AG04450 (cell line): ENCODE data around the gene CDV3. TPM values are rescaled to one million over a fixed set of nuclear protein-coding genes. Genes with fewer than 3 reads are reported as not detected.
"Not testable (repeated sequence)": the region's sequence is repeated elsewhere in the genome, so short reads cannot be mapped to it uniquely, and the experiment has no call there.

ENCODE experiments used
- CTCF ChIA-PET: fragments of 300-600, 350-600 bp; formaldehyde crosslinking; extraction: SDS; loops from one replicate; lab custom pipeline; 2022; ENCODE audit warnings: antibody characterized with exemption, inconsistent platforms; lab: Charles Lee
- POLR2A ChIA-PET: fragments of 350-600 bp; formaldehyde crosslinking; extraction: SDS; loops from one replicate; lab custom pipeline; 2021; ENCODE audit warnings: antibody characterized with exemption, inconsistent platforms; lab: Yijun Ruan, JAX
- DNase-seq: peaks from one replicate; pipeline ENCODE4 v3.0.0-alpha.2; 2011; ENCODE audit warnings: low read depth, low spot score
- H3K27ac ChIP-seq: one replicate; pipeline ENCODE4 v1.5.1; 2012; ENCODE audit warnings: low read depth, low read length, control low read depth
- H3K27me3 ChIP-seq: one replicate; pipeline ENCODE4 v1.6.0; 2012; ENCODE audit warnings: low read length; ENCODE audit not compliant: control insufficient read depth, insufficient read depth
- H3K4me3 ChIP-seq: 2 replicates; pipeline ENCODE4 v1.5.1; 2011; ENCODE audit warnings: mild to moderate bottlenecking, low read depth, low read length, control low read depth
- H3K9me3 ChIP-seq: 2 replicates; pipeline ENCODE4 v1.5.1; 2012; ENCODE audit warnings: low read length; ENCODE audit not compliant: control insufficient read depth, insufficient read depth
- CTCF ChIP-seq: IDR thresholded peaks from 2 replicates; pipeline ENCODE4 v1.5.1; 2011; ENCODE audit warnings: low read depth, low read length, control low read depth, inconsistent platforms
- polyA plus RNA-seq: library from polyadenylated mRNA; depleted of rRNA; stranded (reverse); fragments of >200 nt; gene quantifications from 2 replicates; pipeline ENCODE4 v1.2.3, GENCODE V29; 2011

CDV3 gene
- polyA plus RNA-seq, 1 experiment: 164 TPM

- ChIA-PET CTCF (interaction anchor here (0.7 kb wide), 1 partner anchor 671 kb away, joined by 3 read pairs; no protein-coding TSS in a partner anchor), POLR2A (no interaction called here)
- H3K27me3 ChIP-seq: no peaks in the 10 kb centered on the region
- H3K4me3 ChIP-seq: no peak overlapping the region
- H3K27ac ChIP-seq: no peak overlapping the region
- TF ChIP-seq CTCF: no peak
- no peak for DNase-seq
- peaks cover 4% of the 10 kb centered on the region for H3K9me3 ChIP-seq
Measured at GRCh38 chr3:133540896-133541674, 32.4 kb upstream of the CDV3 start.

DNA sequence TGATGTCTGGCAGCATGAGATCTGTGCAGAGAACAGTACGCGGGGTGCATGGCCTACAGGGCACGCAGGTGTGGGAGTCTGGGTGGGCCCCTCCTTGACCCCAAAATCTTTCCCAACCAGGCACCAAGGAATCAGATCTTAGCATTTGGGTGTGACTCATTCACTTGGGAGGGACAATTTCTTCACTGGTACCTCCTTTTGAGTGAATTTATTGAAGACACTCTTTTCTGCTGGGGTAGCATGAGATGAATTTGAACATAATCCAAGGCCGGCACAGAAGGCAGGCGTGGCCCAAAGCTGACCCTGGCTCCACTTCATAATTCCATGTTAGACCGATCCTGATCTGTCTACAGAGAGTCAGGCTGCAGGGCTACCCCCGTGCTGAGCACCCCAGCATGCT is 30.6 kb upstream of the CDV3 start:
- TF ChIP-seq CTCF: no peak
- ChIA-PET CTCF (no interaction called here), POLR2A (no interaction called here)
- H3K27me3 ChIP-seq: no peaks in the 10 kb centered on the region
- peaks cover 11% of the 10 kb centered on the region for H3K9me3 ChIP-seq
- H3K4me3 ChIP-seq: no peak overlapping the region
- DNase-seq: no peak
- no peak overlapping the region for H3K27ac ChIP-seq

DNA sequence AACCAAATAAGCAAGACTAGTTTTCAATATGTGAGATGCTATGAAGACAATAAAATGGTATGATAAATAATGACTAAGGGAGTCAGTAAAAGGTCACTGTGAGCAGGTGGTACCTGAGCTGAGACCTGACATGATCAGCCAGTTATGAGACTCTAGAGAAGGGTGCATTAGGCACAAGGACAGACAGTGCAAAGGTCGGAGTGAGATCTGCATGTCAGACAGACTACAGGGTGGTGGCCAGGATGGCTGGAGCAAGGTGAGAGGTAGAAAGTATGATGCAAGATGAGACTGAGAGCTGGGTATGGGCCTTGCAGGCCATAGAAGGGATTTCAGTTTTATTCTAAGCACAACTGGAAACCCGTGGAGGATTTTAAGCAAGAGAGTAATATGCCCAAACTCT is 28.5 kb upstream of the CDV3 start:
- H3K27me3 ChIP-seq, H3K9me3 ChIP-seq, CTCF ChIA-PET, H3K4me3 ChIP-seq, DNase-seq, H3K27ac ChIP-seq, POLR2A ChIA-PET: not testable (repeated sequence)

DNA sequence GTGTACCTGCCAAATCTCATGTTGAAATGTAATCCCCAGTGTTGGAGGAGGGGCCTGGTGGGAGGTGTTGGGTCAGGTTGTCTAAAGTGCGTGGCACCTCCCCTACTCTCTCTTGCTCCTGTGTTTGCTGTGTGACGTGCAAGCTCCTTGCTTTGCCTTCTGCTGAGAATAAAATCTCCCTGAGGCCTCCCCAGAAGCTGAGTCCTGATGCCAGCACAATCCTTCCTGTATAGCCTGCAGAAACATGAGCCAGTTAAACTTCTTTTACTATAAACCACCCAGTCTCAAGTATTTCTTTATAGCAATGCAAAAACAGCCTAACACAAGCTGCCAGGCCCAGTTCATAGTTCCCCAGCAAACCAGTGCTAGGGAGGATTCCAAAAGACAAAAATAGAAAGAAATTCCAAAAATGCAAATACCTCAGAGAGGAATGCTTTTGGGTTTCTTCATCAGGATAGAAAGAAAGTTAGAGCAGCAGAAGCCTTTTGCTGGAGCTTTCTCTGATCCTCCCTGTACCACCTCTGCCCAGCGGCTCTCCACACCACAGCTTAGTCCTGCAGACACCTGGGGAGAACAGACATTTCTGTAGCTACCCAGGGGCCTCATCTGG is 25.9 kb upstream of the CDV3 start:
- Histone ChIP-seq H3K27me3 (no peaks in the 10 kb centered on the region), H3K27ac (peak overlapping the region; percentile 86), H3K9me3 (peaks cover 8% of the 10 kb centered on the region), H3K4me3 (no peak overlapping the region)
- CTCF ChIA-PET: interaction anchor here (0.7 to 1.6 kb wide), 4 partner anchors 11 to 37 kb away, joined by 3 to 9 read pairs (median 5); partner anchors contain the start of gene CDV3
- no peak for TF ChIP-seq CTCF
- POLR2A ChIA-PET: interaction anchor here (0.7 to 2.3 kb wide), 8 partner anchors 11 to 30 kb away, joined by 3 to 15 read pairs (median 8); partner anchors contain the start of gene CDV3
- no peak for DNase-seq

GRCh38 chr3:133548090-133548489 is 25.4 kb upstream of the CDV3 start:
- H3K27me3 ChIP-seq: no peaks in the 10 kb centered on the region
- no peak for DNase-seq
- POLR2A ChIA-PET: interaction anchor here (1.2 to 2.3 kb wide), 5 partner anchors 12 to 26 kb away, joined by 4 to 15 read pairs (median 8); partner anchors contain the start of gene CDV3
- TF ChIP-seq CTCF: no peak
- peak overlapping the region; percentile 80 for H3K27ac ChIP-seq
- CTCF ChIA-PET: interaction anchor here (0.7 to 1.6 kb wide), 3 partner anchors 25 to 37 kb away, joined by 3 to 9 read pairs (median 5); partner anchors contain the start of gene CDV3
- no peak overlapping the region for H3K4me3 ChIP-seq
- H3K9me3 ChIP-seq: peaks cover 8% of the 10 kb centered on the region
